Stimulated activated CD4-positive, alpha-beta T cell treated with anti-CD3 and anti-CD28 coated beads, Interleukin-4, amount 100 ng/mL, for 1 hour (primary cell): ENCODE results near the gene POFUT2.

ENCODE experiments used
- DNase-seq: peaks from one replicate; pipeline ENCODE4 v3.0.0-alpha.2; 2020

Gene POFUT2, protein sequence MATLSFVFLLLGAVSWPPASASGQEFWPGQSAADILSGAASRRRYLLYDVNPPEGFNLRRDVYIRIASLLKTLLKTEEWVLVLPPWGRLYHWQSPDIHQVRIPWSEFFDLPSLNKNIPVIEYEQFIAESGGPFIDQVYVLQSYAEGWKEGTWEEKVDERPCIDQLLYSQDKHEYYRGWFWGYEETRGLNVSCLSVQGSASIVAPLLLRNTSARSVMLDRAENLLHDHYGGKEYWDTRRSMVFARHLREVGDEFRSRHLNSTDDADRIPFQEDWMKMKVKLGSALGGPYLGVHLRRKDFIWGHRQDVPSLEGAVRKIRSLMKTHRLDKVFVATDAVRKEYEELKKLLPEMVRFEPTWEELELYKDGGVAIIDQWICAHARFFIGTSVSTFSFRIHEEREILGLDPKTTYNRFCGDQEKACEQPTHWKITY

DNA sequence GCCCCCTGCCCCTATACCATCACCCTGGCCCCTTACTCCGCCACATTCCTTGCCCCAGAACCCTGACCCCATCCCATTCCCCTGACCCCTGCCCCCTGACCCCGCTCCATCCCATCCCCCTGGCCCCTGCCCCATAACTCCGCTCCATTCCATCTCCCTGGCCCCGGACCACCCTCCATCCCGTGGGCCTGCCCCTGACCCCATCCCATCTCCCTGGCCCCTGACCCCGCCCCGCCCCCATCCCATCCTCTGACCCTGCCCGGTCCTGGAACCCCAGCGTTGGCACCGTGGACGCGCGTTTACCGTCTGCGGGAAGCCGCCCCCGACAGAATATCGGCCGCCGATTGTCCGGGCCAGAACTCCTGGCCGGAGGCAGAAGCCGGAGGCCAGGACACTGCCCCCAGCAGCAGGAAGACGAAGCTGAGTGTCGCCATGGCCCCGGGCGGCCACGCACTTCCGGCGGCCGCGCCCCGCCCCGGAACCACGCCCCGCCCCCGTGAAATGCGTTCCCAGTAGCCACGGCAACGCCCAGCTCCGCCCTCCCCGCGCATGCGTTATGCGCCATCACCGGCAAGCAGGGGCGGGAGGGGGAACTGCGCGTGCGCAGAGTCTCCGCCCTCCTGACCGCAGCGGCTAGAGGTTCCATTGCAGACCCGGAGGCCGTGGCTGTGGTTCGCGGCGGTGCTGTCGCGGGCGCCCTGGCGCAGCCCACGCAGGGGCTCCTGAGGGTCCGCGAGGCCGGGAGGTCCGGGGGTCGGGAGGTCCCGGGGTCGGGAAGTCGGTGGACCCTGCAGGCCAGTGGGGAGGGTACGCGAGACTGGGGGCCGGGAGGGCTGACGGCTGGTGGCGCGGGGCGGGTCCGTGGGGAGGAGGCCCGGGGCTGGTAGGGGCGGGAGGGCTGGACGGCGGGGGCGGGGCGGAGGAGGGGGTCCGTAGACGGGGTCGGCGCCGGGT, at the start of gene POFUT2:
POFUT2 (minus strand) TSS at position 458 of the 954 bp plus-strand sequence; CDS start at position 434, 24 bp downstream.
- DNase-seq: peak; percentile 99

DNA sequence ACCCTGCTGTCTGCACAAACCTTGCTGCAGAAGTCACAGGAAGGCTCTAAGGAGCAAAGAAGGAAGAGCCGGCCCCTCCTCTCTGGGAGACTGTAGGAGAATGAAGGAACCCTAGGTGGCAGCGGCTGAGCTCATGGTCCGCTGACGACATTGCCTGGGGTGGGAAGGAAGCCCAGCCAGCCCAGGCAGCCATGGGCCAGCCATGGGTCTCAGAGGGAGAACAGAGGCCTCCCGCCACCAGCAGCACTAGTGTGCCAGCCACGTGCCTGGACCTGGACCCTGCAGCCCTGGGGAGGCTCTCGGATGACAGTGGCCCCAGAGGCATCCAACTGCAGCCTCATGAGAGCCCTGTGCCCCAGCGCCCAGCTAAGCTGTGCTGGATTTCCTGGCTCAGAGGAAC, 49.2 kb upstream of the POFUT2 start:
- no peak for DNase-seq

DNA sequence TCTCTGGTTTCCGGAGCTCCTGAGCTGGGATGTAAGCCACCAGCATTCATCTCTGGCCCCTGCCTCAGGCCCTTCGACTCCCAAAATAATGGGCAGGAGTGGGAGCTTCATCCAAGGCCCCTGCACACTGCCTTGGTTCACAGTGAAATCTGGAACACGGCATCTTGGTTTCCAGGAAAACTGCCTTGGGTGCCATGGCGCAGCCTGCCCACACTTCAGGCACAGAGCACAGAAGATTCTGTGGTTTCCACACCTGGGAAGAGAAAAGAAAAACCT, 48.8 kb upstream of the POFUT2 start:
- no peak for DNase-seq

DNA sequence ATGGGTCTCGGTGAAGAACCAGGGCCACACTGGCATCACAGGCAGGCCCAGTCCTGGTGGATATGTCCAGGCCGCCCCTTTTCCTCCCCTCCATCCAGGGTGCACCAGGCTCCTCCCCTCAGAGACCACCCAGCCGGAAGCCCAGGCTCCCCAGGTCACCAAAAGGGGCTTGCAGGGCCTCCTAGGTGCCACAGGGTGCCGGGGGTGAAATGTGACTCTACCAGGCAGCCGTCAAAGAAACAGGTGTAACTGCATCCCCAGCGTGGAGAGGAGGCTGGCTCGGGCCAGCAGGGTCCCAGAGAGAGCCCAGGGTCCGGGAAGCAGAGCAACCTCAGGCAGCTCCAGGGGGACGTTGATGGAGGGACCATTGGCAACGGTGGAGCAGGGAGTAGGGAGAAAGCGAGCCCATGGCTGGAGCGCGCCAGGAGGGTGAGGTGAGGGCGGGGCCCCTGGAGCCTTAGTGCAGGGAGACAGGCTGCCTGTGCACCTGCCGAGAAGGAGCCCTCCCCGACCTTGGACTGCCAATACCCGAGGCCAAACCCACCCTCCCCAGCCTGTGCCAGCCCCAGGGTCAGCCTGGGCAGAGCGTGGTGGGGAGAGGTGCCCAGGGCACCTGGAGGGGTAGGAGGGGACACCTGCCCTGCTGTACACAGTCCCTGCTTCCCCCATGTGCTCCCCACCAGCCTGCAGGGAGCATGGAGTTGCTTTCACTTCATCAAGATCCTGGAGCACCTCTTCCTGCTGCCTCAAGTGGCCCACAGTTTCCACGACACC, 48.3 kb upstream of the POFUT2 start:
- no peak for DNase-seq

DNA sequence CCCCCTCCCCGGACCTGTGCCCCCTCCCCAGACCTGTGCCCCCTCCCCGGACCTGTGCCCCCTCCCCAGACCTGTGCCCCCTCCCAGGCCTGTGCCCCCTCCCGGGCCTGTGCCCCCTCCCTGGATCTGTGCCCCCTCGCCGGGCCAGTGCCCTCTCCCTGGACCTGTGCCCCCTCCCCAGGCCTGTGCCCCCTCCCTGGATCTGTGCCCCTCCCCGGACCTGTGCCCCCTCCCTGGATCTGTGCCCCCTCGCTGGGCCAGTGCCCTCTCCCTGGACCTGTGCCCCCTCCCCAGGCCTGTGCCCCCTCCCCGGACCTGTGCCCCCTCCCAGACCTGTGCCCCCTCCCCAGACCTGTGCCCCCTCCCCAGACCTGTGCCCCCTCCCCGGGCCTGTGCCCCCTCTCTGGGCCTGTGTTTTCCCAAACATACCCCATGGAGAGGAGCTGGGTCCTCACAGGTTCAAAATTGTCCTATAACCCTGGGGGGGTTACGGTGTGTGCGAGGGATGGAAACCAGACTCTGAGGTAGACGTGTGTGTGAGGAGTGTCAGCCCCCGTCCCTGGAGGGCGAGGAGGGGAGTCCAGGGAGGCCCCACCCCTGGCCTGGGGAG, 47.6 kb upstream of the POFUT2 start:
- no peak for DNase-seq

DNA sequence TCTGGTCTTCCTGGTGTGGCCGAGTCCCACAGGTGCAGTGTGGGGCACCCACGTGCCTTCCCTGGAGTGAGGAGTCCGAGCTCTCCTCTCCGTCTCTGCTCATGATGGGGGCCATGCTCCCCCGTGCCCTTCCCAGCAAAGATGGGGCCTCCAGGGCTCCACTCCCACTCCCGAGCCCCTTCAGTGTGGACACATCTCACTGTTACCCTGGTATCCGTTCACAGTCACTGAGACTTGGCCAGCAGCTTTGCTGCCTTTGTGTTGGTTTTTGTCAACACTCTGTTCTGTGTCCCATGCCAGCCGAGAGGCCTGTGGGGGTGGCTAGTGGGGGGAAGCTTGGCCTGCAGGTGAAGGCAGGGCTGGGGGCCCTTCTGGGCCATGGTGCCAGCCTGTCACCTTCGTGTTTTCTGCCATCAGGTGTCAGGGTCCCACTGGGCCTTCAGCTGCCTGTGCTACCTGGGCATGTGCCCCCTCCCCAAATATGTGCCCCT, 46.9 kb upstream of the POFUT2 start:
- DNase-seq: no peak

DNA sequence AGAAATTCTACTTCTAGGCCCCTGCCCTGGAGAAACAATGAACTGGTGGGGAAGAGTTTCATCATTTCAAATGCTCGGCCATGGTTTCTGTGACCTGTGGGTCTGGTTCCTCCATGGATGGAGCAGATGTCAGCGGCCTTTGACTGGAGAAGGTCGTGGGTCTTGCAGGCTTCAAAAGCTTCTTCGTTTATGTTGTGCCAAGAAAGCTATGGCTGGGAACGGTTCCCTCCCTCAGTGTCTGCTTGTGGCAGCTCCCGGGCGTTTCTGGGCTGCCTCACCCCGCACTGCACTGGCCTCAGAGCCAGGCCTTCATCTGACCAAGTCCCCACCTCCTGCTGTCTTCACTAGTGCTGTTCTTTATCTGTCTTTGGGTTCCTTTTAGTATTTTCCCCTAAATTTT, 46.4 kb upstream of the POFUT2 start:
- no peak for DNase-seq

DNA sequence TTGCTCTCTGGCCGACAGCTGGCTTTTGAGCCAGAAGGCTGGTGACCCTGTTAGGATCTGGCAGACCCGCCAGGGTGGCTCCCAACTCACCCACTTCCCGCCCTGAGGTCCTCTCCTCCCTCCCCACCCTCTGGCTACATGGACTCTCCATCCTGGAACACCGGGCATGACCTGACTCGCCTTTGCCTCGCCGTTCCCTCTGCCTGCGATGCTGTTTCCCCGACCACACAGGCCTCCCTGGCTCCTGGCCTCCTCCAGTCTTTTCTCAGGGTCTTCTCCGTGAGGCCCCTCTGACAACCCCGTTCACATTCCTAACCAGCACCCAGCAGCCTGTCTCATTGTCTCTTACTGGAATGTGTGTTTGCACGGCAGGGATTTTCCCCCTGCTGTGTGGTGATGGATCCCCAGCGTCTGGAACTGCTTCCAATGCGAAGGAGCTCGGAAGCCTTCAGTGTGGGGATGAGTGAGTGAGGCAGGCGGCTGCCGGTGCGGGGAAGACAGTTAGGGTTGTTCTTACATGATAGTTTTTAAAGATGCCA, 46.0 kb upstream of the POFUT2 start:
- no peak for DNase-seq

DNA sequence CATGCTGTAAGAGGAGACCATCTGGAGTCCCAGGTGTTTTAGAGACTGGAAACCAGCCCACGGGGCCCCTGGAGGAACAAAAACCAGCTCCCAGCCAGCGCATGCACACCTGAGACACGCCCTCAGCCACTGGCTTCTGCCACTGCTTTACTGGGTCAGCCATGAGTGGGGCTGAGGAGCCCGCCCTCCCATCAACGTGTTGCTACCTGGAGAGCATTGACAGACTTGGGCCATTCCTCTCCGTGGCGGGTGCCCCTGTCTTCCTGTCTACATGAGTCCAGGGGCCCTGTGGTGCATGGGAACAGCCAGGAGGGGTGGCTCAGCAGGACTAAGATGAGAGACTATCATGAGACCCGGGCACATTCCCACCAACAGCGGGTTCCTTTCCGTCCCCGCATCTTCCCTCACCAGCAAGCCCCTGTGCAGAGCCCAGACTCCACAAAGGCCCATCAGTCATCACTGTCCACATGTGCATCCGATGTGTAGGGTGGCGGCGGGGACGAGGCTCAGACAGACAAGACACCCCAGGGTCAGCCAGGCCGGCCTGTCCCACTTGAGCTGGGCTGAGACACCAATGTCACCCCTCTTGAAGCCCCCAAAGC, 45.4 kb upstream of the POFUT2 start:
- DNase-seq: no peak

DNA sequence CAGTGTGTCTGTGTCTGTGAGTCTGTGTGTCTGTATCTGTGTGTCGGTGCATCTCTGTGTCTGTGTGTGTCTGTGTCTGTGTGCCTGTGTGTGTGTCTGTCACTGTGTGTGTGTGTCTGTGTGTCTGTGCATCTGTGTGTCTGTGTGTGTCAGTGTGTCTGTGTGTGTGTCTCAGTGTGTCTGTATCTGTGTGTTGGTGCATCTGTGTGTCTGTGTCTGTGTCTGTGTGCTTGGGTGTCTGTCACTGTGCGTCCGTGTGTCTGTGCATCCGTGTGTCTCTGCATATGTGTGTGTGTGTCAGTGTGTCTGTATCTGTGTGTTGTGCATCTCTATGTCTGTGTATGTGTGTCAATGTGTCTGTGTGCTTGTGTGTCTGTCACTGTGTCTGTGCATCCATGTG, 44.7 kb upstream of the POFUT2 start:
- DNase-seq: no peak

DNA sequence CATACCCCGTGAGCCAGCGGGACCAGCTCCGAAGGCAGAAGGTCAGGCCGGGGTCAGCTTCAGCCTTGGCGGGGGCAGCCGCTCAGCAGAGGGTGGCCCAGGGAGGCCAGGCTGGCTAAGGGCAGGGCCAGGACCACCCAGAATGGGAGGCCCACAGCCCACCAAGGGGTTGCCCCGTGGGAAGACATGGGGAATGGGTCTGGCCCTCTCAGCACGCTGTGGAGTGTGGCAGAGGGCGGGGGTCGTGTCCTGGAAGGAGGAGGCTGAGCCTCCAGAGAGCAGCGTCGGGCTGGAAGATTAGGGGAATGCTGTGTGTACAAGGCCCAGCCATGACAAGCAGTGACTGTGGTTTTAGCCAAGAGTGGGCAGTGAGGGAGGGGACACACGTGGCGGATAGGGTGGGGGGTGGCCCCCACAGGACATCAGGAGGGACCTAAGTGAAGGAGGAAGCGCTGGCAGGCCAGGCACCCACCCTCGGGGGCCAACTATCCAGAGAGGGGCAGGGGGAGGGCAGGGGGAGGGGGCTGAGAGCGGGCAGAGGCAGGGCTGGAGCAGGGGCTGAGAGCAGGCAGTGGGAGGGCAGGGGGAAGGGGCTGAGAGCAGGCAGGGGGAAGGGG, 43.9 kb upstream of the POFUT2 start:
- no peak for DNase-seq

DNA sequence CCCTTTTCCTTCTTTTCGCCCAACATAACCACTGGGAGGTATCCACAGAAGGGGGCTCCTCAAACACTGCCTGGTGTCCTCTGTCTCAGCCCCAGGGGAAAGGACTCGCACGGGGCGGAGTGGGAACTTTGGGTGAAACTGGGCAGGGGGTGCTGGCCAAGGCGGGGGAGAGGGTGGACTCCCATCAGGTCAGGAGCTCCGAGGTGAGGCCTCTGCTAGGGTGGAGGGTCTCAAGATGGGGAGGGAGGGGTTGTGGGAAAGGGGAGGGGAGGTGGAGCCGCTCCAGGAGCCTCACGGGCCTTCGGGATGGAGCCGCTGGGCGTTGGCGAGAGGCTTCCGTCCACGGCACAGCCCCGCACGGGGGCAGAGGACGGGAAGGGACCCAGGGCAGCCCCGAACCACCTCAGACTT, 43.2 kb upstream of the POFUT2 start:
- no peak for DNase-seq

DNA sequence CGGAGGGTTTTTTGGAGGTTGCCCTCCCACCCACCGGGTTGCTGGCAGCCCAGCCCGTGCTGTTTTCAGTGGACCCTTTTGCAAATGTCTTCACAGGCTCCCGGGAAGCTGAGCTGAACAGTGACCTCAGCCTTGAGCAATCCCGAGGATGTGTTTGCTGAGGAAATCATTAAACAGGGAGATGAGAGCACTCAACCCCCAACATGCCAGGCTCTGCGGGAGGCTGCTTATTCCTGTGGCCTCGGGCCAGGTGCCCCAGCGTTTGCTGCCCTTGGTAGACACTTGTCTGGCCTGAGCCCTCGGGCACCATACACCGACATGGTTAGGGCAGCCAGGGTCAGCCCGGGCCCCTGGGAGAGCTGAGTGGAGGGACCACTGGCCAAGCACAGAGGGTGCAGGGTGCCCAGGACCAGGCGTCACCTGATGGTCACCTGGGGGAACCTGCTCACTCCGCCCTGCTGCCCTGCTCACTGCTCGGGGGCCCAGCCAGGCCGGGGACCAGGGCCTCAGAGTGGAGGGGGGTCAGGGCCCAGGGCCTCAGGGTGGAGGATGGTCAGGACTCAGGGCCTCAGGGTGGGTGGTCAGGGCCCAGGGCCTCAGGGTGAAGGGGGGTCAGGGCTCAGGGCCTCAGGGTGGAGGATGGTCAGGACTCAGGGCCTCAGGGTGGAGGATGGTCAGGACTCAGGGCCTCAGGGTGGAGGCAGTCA, 42.5 kb upstream of the POFUT2 start:
- DNase-seq: no peak

DNA sequence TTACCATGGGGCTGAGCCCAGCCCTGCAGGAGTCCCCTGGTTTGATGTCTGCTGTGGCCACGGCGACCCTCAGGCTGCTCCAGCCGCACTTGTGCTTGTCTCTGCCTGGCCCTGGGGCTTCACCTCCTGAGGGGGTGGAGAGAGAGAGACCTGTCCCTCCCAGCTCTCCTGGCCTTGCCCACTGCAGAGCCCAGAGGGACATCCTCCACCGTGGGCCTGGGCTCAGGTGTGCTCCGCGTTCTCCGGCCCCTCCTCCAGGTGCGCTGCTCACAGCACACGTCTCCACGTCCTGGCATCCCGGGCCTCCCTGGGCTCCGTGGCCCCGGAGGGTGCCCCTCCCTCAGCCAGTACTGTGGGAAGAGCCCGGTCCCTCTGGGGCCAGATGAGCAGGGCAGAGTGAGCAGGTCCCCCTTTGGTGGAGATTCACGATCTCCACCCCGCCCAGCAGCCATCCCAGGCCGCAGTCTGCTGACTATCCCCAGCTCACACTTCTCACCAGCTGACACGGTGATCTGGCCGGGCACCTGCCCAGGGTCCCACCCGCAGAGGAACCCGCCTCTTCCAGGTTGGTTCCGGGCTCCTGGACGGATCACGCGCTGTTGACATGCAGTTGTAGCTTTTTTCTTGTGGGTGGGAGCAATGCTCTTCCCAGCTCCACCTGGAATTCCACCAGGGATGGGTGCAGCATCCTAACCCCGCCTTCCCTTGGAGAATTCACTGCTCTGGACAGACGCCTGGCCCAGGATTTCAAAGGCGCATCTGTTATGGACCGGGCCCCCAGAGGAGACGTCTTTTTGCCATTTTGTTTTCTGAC, 41.8 kb upstream of the POFUT2 start:
- no peak for DNase-seq

DNA sequence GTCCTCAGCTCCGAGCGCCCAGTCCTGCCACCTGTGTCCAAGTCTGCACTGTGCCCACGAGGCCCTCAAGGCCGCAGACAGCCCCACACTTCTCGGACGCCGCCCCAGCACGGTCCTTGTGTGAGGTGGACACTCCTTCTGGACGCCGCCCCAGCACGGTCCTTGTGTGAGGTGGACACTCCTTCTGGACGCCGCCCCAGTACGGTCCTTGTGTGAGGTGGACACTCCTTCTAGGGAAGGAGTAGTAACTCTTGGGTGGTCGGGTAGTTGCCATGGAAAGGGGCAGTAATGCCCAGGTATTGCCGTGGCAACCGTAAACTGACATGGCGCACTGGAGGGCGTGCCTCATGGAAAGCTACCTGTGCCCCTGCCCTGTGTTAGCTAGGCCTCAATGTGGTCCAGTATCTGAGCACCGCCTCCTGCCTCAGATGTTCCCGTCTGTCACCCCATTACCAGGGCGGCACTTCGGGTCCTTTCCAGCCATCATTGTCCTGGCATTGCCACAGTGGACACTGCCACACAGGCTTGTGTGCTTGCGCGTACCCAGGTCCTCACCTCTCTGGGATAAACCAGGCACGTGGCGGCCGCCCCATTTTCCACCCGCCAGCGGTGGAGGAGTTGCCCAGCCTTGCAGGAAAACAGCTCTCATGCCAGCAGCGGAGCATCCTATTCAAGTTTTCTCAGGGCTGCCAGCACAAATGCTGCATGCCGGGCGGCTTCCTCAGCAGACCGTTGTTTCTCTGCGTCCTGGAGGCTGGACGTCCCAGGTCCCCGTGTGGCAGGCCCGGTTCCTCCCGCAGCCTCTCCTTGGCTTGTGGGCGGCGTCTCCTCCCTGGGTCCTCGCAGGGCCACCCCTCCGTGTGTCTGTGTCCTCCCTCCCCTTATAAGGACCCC, 40.8 kb upstream of the POFUT2 start:
- DNase-seq: no peak

DNA sequence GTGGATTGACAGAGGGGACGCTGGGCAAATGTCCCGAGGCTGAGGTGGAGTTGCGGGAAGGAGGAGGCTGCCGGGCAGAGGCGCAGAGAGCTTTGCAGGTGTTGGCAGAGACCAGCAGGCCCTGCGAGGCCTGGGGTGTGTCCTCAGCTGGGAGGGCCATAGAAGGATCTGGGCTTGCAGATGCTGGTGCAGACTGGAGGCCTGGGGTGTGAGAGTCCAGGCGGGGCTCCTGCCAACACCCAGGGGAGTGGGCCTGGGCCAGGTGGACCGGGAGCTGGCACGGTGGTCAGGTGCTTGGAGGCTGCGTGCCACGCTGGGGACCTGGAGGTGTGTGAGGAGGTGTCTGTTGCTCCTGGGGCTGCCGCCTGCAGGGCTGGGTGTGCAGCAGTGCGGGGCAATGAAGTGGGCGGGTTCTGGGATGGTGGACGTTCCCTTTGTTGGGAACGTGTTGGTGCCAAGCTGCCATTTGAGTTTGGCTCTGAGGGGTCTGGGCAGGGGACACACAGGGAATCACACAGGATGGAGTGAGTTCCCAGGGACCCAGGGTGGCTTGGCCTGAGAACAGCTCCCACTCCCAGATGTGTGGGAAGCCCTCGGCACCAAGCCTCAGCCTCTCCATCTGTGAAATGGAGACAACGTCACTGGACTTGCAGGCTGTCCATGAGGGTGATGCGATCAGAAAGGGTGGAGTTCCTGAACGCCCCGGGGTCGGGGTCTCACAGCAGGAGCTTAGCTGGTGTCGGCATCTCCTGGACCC, 39.9 kb upstream of the POFUT2 start:
- DNase-seq: no peak

DNA sequence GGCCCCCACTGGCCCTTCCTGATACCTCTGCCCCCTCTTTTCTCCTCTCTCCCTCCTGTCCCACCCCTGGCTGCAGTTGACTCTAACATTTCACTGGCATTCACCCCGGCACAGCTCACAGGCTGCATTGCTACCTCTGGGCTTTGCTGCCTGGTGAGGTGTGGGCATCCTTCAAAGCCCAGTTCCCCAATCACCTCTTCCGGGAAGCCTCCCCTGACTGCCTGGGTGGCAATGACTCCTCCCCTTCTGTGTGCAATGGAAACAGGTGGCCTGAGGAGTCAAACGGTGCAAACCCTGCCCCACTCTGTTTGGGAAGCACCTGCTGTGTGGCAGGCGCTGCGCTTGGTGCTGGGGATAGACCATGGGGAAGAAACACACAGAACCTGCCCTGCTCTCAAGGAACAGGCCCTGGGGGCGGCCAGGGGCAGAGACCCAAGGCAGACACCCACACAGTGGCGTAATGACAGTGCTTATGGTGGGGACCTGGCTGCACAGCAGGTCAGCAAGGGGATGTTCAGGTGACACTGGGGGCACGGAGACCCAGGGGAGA, 39.3 kb upstream of the POFUT2 start:
- no peak for DNase-seq
